CD4-positive, alpha-beta T cell treated with Interleukin-6 at 100 ng/mL for 8 hours (primary cell): Measurements from ENCODE around the gene EPB41L1.

Experiments used
- DNase-seq: peaks from one replicate; pipeline ENCODE4 v3.0.0-alpha.2; 2020; ENCODE audit warnings: mixed read lengths, low spot score

The EPB41L1 gene

DNA sequence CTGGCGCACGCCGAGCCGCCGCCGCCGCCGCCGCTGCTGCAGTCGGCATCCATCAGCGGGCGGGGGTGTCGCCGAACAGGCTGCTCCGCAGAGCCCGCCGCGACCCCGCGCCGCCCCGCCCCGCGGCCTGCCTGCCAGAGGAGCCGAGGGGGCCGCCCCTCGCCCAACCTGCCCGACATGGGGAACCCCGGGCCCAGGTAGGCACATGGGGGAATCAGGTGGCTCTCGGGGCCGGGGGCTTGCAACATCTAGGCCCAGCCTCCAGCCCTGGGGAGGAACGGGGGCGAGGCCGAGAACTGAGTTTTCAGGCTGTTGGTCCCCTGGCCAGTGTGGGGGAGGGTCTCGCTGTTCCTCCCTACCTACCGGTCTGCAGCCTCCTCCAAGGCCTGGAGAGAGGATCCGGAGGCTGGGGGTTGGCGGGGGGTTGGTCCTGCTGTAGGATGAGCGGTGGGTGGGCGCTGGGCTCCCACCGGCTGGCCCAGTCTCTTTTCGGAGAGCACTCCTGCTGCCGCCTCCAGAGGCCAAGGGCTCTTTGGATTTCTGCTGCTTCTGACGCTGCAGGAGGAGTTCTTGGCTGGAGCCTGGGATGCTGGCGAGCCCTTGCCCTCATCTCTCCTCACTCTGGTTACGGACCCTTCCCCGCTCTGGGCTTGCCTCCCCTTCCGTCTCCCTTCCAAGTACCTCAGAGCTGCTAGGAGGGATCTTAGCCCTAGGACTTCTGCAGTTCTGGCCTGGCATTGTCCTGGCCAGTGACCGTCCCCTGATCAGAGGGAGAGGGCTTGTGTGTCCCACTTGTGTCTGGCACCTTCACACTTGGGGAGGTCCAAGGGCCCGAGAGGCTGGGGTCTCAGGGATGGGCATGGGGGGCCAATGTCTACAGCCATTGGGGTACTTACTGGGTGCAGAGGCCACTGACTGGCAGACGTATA lies at the start of gene EPB41L1:
Gene EPB41L1, plus strand, starts transcription at position 41 of the 929 bp plus-strand sequence. CDS start 19,038 bp downstream, outside the sequence.
- DNase-seq, result no peak

DNA sequence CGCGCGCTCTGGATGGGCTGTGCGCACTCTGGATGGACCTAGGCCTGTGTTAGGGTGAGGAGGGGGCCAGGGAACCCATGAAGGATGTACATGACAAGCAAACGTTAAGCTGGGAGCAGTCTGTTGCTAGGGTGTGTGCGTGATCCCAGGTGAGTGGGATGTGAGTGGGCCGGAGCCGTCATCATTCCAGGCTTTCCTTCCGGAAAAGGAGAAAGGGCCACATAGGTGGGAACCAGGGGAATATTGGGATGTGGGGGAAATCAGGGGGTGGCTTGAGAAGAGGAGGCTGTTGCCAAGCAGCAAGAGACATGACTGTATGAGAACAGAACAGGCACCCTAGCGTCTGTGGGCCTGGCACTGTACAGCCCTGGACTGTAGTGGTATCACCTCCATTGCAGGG lies 49.7 kb upstream of the EPB41L1 start:
- no peak for DNase-seq

DNA sequence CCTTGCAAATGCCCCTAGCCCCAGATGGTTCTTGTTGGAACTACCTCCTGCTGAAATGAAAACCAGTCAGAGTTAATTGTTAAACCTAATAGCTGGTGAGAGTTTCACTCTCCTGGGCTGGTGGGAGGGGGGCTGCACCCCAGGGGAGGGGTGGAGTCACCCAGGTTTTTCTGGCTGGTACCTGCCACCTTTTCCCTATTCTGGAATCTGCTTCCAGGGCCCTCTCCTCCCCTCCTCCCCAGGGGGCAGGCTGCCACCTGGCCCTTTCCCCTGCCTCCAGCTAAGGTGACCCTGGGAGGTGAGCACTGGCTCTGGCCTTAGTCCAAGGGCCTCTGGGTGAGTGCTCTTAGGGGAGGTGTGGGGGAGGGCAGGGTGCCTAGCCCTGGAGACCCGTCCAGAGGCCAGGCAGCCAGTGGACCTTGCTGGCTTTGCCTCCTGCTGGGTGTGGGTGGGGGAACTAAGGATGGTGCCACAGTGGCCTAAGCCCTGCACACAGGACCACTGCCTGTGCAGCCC lies 48.8 kb upstream of the EPB41L1 start:
- no peak for DNase-seq

DNA sequence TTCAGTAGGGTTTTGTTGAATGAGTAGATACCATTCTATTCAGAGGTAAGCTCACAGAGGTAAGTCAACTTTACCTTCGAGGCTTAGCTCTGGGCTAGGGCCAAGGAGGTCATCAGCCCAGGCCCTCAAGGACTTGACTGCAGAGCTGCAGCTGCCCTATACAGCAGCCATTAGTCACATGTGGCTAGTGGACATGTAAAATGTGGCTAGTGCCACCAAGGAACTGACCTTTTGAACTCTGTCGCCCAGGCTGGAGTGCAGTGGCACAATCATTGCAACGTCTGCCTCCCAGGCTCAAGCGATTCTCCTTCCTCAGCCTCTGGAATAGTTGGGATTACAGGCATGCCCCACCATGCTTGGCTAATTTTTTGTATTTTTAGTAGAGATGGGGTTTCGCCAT lies 47.9 kb upstream of the EPB41L1 start:
- DNase-seq, result no peak

DNA sequence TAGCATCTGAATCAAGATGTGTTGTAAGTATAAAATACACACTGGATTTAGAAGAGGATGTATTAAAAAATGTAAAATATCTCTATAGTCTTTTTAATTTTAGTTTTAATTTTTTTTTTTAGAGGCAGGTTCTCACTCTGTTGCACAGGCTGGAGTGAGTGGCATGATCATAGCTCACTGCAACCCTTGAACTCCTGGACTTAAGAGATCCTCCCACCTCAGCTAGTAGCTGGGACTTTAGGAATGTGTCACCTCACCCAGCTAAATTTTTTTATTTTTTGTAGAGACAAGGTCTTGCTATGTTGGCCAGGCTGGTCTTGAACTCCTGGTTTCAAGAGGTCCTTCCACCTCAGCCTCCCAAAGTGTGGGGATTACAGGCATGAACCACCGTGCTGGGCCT lies 46.7 kb upstream of the EPB41L1 start:
- DNase-seq, result no peak

DNA sequence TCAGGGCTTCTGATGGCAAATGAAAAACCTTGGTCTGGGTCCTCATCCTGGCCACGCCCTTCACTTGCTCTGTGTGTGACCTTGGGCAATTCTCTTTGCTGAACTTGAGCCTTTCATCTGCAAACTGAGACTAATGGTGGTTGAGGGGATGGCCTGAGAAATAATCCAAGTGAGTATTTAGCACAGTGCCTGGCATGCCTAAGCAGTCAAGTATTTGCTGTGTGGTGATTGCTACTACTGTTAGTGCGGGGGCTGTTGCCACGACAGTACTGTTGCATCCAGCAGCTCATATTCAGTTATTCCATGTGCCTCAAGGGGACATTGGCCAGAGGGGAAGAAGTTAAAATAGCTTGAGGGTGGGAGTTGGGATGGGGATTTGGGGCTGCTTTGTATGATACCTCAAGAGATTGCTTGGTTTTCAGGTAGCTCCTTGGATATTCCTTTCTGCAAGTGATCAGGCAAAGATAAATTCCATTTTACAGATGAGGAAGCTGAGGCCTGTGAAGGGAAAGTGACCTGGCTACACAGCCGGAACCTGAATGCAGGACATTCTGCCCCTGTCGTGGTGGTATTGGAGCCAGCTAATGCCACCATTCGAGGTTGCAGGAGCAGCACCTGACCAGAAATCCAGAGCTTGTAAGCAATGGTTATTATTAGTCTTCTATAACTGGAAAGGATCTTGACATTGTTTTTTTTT lies 45.1 kb upstream of the EPB41L1 start:
- no peak for DNase-seq

DNA sequence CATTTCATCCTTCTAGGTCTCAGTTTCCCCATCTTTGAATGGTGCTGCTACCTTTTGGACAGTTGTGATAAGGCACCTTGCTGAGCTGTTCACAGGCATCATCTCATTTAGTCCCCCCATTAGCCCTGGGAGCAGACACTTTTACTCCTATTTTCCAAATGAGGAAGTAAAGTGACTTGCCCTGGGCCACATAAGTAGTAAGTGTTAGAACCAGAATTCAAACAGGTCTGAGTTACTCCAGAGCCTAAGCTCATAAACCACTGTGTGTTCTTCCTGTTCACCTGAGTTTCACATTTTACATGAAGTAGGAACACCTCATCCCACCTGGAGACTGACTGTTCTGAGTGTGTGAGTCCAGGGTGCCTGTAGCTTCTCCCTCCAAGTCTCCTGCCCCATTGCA lies 43.5 kb upstream of the EPB41L1 start:
- no peak for DNase-seq

DNA sequence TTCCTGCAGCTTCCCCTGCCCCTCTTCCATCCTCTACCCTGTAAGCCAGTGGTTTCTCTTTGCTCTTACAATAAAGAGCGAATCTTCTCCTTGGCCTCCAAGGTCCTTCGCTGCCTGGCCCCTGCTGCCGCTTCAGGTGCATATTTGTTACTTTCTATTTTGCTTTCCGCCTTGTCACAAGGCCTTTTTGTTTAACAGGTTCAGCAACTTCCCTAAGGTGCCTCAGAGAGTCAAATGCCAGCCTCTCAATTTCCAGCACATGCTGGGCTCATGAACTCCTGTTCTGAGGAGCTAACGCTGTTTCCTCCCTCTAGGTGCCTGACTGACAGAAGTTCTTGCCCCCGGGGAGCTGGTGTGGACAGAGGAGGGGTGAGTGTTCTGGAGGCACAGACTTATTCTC lies 42.4 kb upstream of the EPB41L1 start:
- no peak for DNase-seq

DNA sequence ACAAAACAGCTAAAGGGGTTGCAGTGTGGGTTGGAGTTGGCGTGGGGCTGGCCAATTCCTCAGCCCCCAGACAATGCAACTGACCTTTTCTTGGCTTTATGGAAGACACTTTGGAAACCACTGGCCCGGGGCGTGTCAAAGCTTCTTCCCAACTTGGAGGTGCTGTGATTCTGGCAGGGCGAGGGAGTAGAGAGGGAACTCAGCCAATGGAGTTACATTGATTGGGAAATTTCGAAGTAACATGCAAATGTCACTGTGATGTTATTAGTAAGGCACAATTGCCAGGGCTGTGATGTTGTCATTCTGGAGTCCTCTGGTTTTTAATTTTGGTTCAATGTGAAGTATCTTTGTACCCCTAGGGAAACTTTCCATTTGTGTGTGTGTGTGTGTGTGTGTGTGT lies 41.5 kb upstream of the EPB41L1 start:
- no peak for DNase-seq

DNA sequence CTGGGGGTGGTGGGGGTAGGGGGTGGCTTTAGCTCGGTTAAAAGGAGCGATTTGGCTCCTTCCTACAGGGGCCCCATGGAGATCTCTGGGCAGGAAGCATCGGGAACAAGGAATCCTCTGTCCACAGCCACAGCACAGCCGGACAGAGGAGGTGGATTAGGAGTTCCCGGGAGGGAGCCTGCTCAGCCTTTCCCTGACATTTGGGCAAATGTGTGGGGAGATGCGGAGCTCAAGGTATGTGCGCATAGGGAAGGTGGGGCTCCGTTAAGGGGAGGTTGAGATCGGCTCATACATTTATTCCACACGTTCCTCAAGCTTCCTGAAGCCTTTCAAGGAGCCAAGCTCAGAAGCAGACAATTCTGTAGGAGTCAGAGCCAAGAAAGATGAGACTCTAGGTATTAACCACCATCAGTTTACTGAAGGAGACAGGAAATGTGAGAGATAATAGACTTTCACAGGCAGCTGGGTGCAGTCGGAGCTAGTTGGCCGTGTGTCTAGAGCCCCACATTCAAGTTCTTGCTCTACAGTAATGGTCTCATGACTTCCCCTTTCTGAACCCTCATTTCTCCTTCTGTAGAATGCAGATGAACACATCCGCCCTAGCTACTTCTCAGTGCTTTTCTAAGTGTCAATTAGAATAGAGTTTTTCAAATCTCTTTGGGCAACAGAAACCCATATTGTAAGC lies 40.8 kb upstream of the EPB41L1 start:
- DNase-seq, result no peak

DNA sequence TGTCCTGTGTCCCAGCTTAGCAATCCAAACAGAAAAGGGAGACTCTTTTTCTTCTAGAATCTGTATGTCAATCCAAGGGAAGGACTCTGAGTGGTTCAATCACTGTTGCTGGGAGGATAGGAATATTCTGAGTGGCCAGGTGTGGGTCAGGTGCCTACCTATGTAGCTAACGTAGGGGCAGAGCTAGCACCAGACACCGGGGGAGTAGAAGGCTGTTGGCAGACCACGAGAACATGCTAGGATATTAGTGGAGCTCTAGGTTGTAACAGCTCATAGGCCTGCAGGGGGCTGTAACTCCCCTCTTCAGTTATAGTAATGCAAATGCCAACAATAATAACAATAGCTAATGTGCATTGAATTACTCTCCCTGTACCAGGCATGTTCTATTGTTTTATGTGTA lies 39.8 kb upstream of the EPB41L1 start:
- no peak for DNase-seq

DNA sequence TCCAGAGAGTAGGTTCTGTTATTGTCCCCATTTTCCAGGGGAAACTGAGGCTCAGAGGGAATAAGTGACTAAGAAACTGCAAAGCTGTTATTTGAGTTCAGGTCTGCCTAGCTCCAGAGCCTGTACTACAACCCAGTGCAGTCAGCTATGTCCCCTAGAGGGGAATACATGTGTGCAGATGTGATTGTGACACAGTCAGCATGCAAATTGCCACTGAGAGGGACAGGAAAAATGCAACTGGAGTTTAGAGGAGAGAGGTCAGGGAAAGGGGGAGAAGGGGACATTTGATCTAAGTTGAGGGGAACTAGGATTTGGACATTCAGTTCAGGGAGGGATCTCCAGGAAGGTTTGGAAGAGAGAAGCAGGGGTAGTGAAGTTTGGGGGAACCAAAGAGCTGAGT lies 38.6 kb upstream of the EPB41L1 start:
- DNase-seq, result no peak

DNA sequence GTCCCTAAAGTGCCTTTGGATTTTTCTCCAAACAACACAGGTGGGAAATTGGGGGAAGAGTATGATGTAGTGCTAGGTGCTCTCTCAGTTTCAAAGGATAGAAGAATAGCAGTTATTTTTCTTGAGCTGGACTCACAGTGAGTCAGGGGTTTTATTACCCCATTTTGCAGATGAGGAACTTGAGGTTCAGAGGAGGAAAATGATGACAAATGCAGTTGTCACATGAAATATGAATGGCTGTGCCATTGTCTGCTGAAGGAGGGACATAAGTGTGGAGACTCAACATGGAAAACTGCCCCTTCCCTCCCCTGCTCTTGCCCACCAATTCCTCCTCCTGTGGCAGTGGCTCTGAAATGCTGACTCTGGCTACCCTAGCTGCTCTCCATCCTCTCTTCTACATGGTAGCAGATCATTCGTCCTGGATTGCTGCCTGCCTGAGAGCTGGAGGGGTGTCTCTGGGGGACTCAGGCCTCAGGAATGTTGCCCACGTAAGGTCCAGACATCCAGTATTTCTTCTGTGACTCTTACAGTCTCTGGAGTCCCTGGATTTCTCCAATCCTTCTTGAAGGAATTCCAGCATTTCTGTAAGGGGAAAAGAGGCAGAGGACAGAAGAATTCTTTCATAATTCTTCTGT lies 37.6 kb upstream of the EPB41L1 start:
- no peak for DNase-seq

DNA sequence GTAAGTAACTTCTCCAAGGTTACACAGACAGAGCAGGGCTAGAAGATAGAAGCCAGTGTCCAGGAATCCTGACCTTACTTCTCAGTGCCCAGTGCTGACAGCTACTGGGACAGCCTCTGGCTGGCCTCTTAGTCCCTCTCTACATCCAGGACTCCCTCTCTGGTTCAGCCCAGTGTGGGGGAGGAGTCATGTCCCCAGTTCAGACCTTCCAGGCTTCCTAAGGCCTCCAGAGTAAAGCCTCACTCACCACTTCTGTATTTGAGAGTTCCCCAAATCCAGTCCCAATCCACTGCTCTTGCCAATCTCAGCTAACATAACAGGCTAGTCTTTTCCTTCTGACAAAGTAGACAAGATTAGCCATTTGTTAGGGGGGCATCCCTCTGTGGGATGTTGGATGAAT lies 36.9 kb upstream of the EPB41L1 start:
- no peak for DNase-seq

DNA sequence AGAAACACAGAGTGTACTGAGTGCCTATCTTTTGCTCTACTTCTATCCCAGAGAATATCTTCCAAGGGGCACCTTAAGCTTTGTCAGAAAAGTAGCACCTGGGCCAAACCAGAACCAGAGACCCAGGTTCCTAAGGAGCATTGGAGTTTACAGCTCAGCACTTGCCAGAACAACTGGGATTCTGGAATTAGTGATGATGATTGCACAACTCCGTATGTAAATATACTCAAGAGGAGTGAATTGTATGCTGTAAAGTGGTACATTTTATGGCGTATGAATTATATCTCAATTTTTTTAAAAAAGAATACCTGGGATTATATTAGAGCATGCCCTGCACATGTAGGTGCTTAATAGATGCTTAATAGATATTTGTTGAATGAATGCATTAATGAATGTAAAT lies 36.2 kb upstream of the EPB41L1 start:
- no peak for DNase-seq

DNA sequence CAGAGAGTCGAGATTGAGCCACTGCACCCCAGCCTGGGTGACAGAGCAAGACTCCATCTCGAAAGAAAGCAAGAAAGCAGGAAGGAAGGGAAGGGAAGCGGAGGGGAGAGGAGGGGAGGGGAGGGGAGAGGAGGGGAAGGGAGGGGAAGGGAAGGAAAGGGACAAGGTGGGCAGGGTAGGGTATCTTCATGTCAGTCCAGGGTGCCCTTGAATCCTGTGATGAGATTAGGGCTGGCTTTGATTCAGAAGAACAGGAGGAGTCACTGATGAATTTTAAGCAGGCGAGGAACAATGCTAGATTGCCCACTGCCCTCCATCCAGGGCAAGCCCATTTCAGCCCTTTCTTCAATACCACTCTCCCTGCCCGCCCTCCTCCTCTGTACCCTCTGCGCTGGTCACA lies 35.0 kb upstream of the EPB41L1 start:
- DNase-seq, result no peak

DNA sequence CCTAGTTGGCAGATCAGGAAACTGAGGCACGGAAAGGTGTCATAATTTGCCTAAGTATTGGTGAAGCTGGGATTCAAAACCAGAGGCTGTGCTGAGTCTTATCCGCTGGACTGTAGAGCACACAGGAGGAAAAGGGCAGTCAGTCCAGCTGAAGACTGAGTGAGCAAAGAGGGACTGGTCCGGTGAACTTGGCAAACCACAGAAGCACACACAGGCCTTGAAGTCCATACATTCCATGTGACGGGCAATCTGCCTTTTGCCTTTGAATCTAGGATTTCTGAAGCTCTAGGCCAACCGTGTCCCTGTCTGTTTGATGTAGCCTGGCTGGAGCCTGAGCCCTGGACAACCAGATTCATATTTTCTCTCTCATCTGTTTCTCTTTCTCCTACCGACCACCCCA lies 34.3 kb upstream of the EPB41L1 start:
- no peak for DNase-seq

DNA sequence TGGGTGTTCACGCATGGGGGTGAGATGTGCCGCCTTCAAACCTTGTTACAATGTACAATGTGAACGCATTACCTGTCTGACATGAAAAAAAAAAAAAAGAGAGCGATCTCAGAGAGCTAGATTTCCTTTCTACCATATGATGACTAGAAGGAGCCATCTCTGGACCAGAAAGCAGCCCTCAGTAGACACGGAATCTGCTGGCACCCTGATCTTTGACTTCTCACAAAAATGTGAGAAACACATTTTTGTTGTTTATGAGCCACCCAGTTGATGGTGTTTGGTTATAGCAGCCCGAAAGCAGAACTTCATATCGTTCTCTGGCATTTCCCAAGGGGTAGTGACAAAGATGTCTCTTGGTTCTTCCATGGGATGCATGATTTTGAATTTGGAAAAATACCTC lies 33.5 kb upstream of the EPB41L1 start:
- no peak for DNase-seq

DNA sequence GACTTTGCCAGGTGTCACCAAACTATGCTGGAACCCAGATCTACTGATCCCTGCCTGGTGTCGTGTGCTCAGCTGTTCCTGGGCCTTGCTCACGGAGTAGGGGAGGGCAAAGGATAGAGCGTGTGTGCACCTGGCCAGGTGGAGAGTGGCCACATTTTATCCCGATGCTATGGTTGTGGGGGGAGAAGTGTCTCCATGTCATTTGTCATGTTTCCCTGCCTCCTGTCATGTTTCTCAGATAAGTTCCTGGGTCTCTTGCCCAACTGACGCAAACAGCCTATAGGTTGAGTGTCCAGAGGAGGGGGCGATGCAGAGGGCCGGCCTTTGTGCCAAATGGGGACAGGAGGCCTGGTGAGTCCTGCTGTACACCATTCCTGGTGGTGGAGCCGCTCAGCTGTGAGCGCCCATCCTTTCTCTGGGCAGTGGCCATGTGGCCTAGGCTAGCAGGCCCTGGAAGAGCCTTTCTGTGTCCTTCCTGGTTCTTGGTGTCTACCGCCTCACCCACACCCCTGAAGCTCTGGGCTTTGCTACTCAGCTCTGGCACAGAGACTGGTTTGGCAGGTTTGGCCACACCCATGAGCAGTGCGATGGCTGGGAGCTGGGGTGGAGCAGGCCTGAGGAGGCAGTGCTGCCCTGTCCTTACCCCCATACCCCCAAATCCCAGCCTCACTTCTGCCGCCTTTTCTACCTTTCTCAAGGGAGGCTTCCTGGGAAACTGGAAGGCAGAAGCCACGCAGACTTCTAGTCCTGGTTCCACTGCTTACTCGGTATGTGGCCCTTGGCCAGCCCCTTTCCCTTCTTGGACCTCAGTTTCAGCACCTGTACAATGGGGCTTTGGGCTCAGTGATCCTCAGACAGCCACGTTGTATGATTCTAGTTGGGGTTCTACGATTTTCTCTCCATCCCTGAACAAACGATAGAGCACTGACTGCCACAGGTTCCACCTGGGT lies 32.3 kb upstream of the EPB41L1 start:
- no peak for DNase-seq

DNA sequence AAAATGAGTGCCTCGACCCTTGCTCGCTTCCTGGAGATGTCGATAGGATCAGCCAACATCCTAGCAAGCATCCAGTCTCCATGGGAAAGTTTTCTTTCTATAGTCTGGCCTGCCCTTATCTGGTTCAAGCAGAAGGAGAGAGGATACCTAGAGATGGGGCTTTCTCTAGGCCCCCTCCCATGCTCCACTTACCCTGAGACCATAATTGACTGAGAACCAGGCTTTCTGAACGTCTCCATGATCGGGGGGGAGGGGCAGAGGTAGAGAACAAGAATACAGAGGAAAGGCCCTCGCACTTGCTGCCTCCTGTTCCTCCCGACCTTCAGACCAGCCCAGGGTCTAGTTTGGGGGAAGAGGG lies 31.6 kb upstream of the EPB41L1 start:
- DNase-seq, result no peak

DNA sequence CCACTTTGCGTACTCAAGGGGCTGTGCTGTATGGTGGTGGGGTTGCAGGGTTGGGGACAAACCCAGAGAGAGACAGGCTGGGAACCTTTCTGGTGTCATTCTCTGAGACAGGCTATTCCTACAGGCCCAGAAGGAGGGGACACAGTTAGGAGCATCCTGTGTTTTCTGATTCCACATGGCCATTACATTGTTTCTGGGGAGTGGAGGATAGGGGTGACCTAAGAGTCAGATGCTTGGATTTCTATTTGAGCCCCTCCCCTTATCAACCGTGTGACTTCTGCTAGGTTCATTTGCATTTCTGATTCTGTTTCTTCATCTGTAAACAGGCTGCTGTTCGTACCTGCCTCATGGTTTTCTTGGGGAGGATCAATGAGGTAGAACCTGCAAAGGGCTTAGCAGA lies 29.4 kb upstream of the EPB41L1 start:
- DNase-seq, result no peak
